ENCODE results near the gene RAB3B. TPM values are rescaled to one million over a fixed set of nuclear protein-coding genes. Genes with fewer than 3 reads are reported as not detected.
A peak's percentile ranks its signal among the peaks of the same experiment; 100 is the strongest.

Gene RAB3B
- total and polyA plus RNA-seq, 9 of the 15 experiments (the other 6 are each of a cell fraction or from before 2014, with no cell fraction given): 0.07 to 0.47 (median 0.27) TPM

GRCh38 chr1:52033190-52034049 is 42.9 kb upstream of the RAB3B start, which contains the start of gene KTI12 (continued):
- TF ChIP-seq SFPQ (IDR thresholded peaks at IDR 0.05; ENCODE audit: low read depth, low read length) (no peak), LCOR (CRISPR knock-in tag; IDR thresholded peaks at IDR 0.05) (no peak; the same call in none of the 2 replicates), NFXL1 (CRISPR knock-in tag; IDR thresholded peaks at IDR 0.05) (no peak), NKRF (IDR thresholded peaks at IDR 0.05; ENCODE audit: borderline replicate concordance) (peak; percentile 98), ZNF699 (CRISPR knock-in tag; IDR thresholded peaks at IDR 0.05; ENCODE audit: insufficient replicate concordance) (no peak), PTBP1 (IDR thresholded peaks at IDR 0.05; ENCODE audit: low read depth, low read length) (no peak), ATF6 (CRISPR knock-in tag; IDR thresholded peaks at IDR 0.05) (peak; percentile 94; the same call in 1 of the 2 replicates), XRCC3 (IDR thresholded peaks at IDR 0.05) (no peak), NCOR1 (IDR thresholded peaks at IDR 0.05) (no peak), GATAD2A (IDR thresholded peaks at IDR 0.05) (no peak), FOXK1 (CRISPR knock-in tag; IDR thresholded peaks at IDR 0.05; ENCODE audit: borderline replicate concordance) (peak; percentile 81), HCFC1 (IDR thresholded peaks at IDR 0.05; ENCODE audit: low read depth, low read length) (peak; percentile 75), STAT6 (CRISPR knock-in tag; IDR thresholded peaks at IDR 0.05) (peak; percentile 81; the same call in 1 of the 2 replicates), ZNF41 (CRISPR knock-in tag; conservative IDR thresholded peaks at IDR 0.05) (no peak), MTA2 (IDR thresholded peaks at IDR 0.05; ENCODE audit: low read depth) (no peak), ZNF146 (CRISPR knock-in tag; IDR thresholded peaks at IDR 0.05; ENCODE audit: unreplicated experiment) (no peak), ZNF224 (CRISPR knock-in tag; IDR thresholded peaks at IDR 0.05) (no peak), ZNF347 (CRISPR knock-in tag; IDR thresholded peaks at IDR 0.05; ENCODE audit: low read depth) (no peak), MXI1 (IDR thresholded peaks at IDR 0.05; ENCODE audit: low read depth, low read length) (peak; percentile 85), ELF4 (CRISPR knock-in tag; IDR thresholded peaks at IDR 0.05) (peak; percentile 95)
